Iris pigment epithelial cell (primary cell): ENCODE measurements around the gene MED13L.

Experiments
- DNase-seq: peaks from one replicate; pipeline ENCODE4 v3.0.0-alpha.2; 2011; ENCODE audit warnings: low read depth

The MED13L gene

DNA sequence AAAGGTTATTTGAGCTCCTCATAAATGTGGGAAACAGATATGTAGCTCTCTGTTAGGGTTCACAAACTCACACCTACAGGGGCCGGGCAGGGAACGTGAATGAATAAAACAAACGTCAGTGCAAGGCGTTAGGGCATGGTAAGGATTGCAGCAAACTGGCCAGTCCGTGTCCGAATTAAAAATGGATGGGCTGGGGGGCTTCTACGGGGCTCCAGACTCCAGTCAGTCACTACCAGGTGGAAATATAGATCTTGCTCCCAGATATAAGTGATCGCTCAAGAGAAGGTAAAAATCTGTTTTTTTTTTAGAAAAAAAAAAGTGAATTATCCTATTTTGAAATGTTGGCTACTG lies 333.1 kb downstream of the MED13L start:
- DNase-seq: no peak

DNA sequence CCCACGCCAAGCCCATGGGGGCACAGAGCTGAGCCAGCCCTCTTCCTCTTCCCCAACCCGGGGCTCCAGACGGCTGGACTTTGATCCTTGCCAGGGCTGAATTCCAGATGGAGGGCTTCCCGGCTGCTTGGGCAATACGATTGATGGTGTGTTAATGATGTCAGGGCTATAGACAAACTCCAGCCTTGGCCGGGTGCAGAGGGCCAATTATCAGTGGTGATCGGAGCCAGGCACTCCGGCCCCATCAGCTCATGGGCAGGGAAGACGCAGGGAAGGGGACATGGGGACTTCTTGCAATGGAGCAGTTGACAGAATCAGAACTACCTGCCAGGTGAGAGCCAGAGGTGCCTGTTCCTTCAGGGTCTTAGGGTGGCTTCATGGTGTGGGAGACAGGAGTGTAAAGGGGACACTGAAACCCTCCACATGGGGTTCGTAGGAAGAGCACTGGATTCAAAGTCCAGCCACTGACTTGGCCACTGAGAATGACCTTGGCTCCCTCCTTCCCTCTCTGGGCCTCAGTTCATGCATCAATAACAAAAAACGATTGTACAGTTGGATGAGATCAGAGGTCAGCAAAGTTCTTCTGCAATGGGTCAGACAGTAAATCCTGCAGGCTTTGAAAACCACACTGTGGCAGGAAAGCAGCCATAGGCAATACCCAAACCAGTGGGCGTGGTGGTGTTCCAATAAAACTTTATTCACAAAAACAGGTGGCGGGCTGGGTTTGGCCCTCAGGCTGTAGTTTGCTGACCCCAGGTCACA lies 333.7 kb downstream of the MED13L start:
- no peak for DNase-seq

DNA sequence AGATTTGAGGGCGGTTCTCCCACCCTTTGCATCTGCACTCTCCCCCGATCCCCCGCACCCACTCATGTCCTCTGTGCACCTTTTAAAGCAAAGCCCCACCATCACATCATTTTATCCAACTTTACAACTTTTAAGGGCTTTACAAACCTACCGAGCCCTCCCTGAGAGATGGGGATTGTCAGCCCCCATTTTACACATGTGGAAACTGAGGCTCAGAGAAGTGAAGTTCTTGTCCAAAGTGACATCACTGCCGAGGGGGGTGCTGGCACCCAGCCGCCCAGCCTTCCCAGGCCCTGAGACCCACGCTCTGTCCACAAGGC lies 334.2 kb downstream of the MED13L start:
- no peak for DNase-seq

DNA sequence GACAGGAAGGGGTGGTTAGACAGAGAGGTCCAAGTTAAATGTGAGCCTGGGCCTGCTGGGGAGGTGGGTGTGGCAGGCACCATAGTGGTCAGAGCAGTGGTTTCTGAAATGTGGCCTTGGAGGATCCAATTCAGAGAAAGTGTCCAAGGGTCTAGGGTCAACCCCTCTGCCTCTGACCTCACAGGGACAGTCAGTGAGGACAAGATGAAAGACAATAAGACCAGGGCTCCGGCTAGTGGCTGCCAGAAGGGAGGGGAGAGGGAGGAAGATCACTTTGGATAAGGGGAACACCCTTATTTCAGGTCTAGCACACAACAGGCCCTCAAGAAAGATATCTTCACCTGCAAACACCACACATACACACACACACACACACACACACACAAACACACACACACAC lies 335.1 kb downstream of the MED13L start:
- no peak for DNase-seq

DNA sequence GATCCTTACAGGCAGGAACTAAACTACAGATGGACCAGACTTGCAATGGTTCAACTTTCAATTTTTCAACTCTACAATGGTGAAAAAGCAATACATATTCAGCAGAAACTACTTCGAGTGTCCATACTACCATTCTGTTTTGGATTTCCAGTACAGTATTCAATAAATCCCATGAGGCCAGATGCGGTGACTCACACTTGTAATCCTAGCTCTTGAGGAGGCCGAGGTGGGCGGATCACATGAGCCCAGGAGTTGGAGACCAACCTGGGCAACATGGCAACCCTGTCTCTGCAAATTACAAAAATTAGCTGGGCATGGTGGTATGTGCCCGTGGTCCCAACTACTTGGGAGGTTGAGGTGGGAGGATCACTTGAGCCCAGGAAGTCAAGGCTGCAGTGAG lies 336.1 kb downstream of the MED13L start:
- DNase-seq: peak; percentile 74

DNA sequence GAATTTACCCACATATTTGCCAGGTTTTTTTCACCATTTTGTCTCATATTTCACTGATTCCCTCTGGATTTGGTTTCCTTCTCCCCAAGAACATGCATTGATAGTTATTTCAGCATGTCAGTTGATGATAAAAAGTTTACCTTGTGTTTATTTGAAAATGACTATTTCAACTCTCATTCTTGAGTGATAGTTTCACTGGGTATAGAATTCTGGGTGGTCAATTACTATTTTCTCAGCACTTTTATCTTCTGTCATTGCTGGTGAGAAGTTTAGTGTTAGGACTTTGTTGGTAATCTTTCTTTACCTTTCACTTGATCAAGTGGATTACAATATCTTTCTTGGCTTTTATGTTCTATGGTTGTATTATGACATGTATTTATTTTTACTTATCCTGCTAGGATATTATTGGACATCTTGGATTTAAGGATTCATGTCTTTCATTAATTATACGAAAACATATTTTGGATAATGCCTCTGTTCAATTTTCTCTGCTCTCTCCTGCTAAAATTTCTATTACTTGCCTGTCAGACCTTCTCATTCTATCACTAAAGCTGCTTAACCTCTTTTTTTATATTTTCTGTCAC lies 338.6 kb downstream of the MED13L start:
- no peak for DNase-seq

DNA sequence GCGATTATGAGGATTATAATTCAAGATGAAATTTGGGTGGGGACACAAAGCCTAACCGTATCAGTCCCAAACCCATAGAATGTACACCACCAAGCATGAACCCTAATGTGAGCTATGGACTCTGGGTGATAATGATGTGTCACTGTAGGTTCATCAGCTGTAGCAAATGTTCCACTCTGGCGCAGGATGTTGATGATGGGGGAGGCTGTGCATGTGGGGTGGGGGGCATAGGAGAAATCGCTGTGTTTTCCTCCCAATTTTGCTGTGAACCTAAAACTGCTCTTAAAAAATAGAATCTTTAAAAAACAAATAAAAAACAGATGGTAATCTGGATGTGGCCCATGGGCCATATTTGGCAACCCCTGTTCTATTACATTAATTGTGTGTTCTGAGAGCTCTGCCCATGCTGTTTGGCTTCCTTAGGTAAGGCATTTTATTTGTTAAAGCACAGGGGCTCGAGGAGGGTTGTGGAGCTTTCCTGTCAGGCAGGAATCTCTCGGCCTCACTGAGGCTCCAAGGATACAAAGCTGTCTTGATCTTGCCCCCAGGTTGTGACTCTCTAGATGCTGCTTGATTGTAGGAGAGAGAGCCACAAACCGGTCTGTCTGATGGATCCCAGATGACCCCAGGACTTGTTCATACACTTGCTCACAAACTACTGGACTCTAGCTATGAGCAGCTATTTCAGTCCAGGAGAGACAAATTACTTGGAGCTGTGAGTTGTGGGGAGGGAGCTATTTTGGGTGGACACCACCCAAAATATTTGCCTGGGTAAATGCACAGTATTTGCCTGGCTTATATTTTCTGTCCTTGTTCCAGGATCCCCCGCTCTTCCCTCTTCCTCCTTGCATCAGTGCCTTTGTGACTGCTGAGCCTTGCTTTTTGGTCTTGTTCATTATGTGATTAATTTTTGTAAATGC lies 340.2 kb downstream of the MED13L start:
- DNase-seq: no peak

DNA sequence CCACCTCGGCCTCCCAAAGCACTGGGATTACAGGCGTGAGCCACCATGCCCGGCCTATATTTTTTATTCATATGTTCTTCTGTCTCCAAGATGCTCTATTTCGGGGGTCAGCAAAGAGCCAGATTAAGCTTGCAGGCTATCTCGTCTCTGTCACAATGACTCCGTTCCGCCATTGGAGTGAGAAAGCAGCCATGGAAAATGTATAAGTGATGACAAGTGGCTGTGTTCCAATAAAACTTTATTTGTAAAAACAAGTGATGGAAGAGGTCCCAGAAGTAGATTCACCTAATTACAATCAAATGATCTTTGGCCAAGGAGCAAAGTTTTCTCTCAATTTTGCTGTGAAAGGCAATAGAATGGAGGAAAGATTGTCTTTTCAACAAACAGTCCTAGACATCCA lies 342.6 kb downstream of the MED13L start:
- no peak for DNase-seq

DNA sequence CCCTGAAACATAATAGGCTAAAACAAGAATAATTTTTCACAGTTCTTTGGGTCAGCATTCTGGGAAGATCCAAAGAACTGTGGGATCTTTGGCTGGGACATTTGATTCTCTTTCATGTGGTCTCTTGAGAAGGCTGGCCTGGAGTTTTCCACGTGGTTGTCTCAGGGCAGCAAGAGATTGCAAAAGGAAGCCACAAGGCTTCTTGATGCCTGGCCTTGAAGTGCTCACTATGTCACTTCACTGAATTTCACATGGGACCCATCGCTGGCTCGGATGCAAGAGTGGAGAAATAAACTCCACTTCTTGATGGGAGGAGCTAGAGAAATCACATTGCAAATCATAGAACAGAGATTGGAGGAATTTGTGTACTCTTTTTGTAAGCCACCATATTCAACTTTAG lies 343.4 kb downstream of the MED13L start:
- no peak for DNase-seq

DNA sequence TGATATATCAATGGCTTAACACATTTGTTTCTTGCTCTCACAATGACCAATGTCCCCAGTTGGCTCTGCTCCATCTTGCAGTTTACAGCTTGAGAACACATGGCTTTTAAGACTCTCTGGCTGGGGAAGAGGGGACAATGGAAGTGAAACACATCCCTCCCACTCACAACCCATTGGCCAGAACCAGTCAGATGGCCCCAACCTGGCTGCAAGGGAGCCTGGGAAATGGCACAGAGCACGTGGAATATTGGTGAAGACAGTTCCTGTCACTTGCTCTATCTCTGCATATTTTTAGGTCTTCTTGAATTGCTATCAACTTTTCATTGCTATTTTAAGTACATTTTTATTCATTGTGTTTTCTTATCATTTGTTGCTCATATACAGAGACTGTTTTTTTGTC lies 345.4 kb downstream of the MED13L start:
- DNase-seq: no peak

DNA sequence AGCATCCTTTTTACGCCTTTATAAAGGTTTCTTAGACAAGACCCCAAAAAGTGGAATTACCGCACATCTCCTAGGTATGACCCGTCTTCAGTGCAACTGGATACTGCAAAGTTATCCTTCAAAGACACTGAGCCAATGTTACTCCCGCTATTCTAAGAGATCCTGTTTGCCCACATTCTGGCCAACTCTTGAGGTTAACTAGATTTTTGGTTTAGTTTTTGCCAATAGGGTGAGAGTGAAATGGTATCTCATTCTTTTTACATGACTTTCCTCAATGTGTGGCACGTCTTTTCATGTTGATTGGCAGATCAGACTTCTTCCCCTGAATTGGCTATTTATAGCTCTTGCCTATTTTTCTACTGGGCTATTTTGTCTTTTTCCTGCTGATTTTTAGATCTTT lies 347.2 kb downstream of the MED13L start:
- no peak for DNase-seq

DNA sequence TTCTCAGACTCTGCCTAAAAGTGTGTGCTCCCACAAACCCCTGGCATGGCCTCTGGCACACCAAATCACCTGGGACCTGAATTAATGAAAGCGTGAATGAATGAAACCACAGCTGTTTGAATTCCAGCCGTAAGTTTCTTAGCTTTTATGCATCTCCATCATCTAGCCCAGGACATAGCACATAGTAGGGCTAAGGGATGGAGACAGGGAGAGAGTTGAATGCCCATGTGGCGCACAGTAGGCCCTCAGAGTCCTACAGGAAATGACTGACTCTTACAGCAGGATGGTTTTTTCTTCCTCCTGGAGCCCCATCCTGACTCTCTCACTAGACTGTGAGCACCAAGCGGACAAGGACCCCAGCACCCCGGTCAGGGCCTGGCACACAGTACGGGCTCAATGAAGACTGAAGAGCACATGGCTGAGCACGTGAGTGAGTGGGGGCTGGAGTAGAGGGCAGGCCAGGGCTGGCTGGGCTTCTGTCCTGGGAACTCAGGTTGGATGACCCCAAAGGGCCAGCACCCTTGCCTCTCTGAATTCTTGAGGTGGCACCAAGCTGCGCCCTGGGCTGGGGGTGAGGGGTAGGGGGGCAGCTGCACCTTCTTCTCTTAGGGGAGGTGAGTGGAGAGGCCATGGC lies 351.3 kb downstream of the MED13L start:
- DNase-seq: no peak

DNA sequence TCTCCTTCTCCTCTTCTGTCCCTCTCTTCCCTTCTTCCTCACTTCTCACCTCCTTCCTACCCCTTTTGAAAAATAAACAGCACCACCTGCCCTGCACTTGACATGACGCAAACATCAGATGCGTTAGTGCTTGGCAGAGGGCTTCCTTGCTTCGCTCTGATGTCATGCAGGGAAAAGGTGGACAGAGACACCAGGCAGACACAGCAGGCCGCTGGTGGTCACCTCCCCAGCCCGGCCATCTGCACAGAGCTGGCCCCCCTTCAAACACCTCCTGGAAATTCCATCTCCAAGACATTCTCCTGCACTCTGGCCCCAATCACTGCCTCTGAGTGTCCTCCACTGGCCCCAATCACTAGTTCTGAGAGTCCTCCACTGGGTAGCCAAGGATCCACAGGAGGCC lies 353.6 kb downstream of the MED13L start:
- no peak for DNase-seq

DNA sequence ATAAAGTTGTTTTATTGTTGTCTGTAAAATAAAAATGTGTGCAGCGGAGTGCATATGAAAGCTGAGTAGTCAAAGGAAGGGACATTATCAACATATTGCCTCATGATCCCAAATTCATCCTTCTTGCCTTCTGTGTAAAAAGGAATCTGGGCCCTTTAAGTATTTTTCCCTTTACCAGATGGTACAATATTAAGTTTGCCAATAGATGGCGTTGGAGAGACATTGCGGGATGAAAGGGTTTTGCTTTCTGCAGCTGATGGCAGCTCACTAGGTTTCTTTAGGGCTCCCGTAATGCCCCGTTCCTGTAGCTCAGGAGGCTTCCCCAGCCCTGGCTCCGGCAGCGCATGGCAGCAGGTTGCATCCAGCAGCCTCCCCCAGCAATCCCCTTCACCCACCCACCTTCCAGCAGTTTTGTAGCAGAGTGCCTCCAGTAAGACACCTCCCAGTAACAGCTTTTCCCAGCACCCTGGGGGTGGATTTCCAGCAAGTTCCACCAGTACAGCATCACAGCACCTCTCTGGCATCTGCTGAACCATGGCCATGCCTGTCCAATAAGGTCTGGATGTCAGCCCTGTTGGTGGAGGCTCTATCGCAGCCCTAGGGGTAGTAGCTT lies 354.4 kb downstream of the MED13L start:
- DNase-seq: peak; percentile 16

DNA sequence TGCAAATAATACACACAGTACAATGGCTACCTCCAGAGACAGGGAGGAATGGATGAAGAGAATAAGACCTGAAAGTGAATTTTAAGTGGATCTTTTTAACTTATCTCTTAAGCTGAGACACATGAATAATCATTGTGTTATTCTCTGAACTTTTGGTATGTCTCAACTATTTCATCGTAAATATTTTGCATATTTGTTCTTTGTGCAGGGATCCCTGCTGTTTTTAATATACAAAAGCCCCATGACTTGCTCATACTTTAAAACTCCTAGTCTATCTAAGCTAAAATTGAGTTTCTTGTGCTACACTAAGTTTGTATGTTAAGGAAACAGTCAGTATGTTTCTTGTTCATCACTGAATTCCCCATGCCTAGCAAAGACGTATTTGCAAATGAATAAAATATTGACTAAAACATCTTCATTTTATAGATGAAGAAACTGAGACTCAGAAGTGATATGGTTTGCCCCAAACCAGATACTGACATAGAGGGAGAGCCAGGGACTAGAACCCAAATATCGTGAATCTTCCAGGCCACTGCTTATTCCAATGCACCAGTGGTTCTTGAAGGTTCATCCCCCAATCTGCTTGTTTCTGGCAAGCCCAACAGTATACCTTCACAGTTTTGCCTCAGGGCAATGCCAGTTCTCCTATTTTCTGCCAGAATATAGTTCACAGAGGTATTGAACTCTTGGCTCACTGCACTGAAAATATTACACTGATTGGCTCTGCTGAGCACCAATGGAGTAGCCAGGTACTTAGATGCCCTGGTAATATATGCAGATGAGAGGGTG lies 356.9 kb downstream of the MED13L start:
- peak; percentile 49 for DNase-seq

DNA sequence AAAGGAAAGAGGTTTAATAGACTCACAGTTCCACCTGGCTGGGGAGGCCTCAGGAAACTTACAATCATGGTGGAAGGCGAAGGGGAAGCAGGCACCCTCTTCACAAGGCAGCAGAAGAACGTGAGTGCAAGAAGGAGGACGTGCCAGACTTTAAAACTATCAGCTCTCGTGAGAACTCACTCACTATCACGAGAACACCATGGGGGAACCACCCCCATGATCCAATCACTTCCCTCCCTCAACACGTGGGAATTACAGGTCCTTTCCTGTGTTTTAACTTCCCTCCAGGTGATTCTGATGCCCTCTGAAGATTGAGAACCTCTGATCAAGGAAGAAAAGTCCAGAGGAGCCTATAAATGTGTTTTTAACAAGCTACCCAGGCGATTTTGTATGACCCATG lies 358.7 kb downstream of the MED13L start:
- no peak for DNase-seq

DNA sequence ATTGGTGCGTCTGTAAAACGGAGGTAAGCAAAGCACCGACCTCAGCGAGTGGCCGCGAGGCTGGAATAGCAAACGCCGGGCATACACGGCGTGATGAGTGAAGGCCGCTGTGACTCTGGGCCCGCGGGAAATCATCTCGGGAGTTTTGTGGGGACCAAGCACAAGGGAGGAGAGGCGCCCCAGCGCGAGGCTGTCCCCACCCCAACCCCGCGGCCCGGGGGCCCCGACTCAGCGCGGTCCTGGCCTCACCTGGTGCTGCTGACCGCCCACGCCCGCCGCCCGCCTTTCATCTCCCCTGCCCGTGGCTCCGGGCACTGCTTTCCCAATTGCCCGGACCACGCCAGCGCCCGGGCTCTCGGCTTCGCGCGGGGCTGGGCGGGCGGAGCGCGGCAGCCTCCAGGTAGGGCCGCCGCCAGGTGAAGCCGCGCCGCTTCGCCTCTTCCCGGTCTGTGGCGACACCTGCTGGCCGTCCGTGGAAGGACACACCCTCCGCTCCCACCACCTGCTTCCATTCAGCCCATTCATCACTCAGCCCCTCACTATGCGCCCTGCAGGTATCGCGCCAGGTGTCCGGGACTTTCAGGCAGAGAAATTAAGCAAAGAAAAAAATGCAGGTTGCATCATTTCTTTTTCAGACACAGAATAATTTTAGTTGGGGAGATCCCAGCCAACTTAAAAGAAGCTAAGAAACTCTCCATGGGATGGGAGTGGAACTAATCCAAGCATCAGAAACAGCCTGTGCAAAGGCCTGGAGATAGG lies 360.4 kb downstream of the MED13L start:
- DNase-seq: peak; percentile 12

DNA sequence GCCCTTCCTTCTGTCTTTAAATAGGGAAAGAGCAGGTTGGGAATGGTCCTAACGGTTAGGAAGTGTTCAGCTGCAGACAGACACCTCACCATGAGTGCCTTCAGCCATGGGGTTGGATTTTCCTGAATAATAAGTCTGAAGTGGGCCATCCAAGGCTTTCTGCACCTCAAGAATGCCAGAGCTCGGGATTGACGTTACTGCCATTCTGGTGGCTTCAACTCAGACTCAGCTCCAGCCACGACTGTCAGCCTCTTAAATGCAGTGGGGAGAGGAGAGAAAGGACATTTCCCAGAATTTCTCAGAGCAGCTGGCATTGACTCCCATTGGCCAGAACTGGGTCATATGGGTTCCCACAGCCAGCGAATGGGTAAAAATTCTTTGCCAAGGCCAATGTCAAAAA lies 363.4 kb downstream of the MED13L start:
- no peak for DNase-seq

DNA sequence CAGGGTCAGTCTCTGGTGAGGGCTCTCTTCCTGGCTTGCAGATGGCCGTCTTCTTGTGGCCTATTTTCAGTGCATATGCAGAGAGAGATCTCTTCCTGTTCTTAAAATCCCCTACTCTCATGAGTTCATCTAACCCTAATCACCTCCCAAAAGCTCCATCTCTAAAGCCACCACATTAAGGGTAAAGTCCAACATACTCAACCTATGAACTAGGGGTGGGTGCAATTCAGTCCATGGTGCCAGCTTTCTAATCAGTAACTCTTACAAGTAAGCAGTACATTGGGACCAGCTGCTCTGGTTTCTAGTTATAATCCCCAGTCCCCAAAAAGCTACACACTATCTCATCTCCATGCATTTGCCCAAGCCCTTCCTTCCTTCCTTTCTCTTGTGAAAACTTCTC lies 365.1 kb downstream of the MED13L start:
- DNase-seq: no peak

DNA sequence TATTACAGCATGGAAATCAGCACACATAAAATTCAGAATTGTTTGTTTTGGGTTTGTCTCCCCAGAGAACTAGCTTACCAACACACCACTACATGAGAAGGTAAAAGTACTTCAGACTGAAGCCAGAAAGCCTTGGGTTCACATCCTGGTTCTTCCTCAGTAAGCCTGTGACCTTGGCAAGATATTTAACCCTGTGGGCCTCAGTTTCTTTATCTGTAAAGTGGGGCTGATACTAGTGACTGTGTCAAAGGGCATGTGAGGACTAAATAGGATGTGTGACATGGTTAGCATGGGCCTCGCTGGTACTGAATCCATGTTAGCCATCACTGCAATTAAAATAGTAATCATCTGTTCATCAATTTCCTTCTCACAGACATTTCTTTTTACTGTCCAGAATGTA lies 366.1 kb downstream of the MED13L start:
- no peak for DNase-seq

DNA sequence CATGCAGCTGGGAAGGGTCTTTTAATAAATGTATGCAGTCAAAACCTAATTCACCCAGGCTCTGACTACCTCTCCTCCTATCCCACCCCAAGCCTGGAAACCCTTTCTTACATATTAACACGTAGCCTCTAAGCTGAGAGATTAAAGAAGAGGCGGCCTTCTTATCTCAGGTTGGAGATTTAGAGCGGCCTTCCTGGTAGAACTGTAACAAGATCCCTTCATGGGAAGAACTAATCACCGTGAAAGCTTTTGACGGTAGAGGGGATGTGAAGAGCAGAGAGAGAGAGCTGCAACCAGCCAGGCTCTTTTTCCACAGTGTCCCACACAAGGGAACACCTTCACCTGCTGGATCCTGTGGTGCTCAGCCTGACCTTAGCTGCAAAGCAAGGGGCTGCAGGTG lies 367.4 kb downstream of the MED13L start:
- DNase-seq: no peak
